Stomach smooth muscle (tissue), 2 donors: ENCODE data around the gene GUCY1B1.

Experiments
- H3K27ac ChIP-seq: one replicate; pipeline ENCODE4 v1.7.0; 2013; ENCODE audit warnings: mild to moderate bottlenecking, low read length, inconsistent platforms
- H3K27me3 ChIP-seq, 2 donors: one replicate each; pipeline ENCODE4 v1.7.0; 2013; ENCODE audit warnings: low read length in 2 of 2; ENCODE audit not compliant: insufficient read depth in 2 of 2, control insufficient read depth in 1 of 2
- H3K36me3 ChIP-seq, 2 donors: one replicate each; pipeline ENCODE4 v1.7.0; 2013; ENCODE audit warnings: low read length in 2 of 2; ENCODE audit not compliant: control insufficient read depth in 2 of 2, insufficient read depth in 2 of 2
- H3K4me1 ChIP-seq: one replicate; pipeline ENCODE4 v1.7.0; 2013; ENCODE audit warnings: low read length; ENCODE audit not compliant: control insufficient read depth, insufficient read depth
- H3K4me3 ChIP-seq, 2 donors: one replicate each; pipeline ENCODE4 v1.7.0; 2013; ENCODE audit warnings: low read length in 2 of 2
- H3K9ac ChIP-seq, 2 donors: one replicate each; pipeline ENCODE4 v1.7.0; 2013; ENCODE audit warnings: low read length in 2 of 2, mild to moderate bottlenecking in 1 of 2
- H3K9me3 ChIP-seq, 2 donors: one replicate each; pipeline ENCODE4 v1.7.0; 2013; ENCODE audit warnings: low read length in 2 of 2; ENCODE audit not compliant: control insufficient read depth in 2 of 2
- donor health status: healthy.
- donor health status: Pancreatic carcinoma.

Gene GUCY1B1

DNA sequence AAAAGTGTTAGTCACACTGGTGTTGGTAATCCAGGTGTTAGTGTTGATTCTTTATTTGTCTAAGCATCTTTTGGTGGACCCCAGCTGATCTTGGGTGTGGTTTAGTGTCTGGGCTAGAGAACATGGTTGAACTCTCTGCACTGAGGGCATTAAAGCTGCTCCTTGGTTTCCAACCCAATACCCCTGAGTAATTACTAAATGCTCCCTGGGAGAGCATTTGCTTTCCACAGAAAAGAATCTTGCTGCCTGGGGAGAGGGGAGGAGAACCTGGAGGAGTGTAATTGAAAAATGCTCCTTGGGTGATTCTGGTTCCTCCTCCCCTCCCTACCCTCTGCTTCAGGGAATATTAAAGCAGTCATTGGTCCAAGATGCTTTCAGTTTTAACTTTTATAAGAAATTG is 3.1 kb downstream of the GUCY1B1 start:
- H3K27ac ChIP-seq = no peak overlapping the region
- H3K4me1 ChIP-seq = peaks cover 15% of the 10 kb centered on the region
- H3K4me3 ChIP-seq = peak overlapping the region; percentile 36 to 44

DNA sequence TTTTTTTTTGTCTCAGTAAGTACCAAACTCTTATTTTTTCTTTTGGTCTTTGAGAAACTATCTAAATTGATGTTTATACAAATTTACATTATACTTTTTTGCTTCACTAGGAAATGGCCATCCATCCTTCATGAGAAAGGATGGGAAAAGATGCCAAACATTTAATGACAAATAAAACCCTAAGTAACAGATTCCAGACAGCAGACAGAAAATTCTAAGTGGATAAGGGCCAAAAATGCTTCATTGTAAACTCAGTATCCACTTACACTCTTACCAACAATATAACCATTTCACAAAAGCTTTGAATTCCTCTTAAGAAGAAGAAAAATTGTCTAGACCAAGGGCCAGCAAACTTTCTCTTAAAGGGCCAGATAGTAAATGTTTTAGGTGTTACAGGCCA is 3.5 kb downstream of the GUCY1B1 start:
- no peaks in the 10 kb centered on the region for H3K9me3 ChIP-seq
- H3K27me3 ChIP-seq = no peaks in the 10 kb centered on the region
- peak overlapping the region in 1 of 2 donors; percentile 36 for H3K4me3 ChIP-seq
- no peak overlapping the region for H3K9ac ChIP-seq
- H3K36me3 ChIP-seq = no peaks in the 10 kb centered on the region
- H3K4me1 ChIP-seq = peaks cover 15% of the 10 kb centered on the region
- H3K27ac ChIP-seq = peak overlapping the region; percentile 19

More for the DNA sequence above, 3.1 kb downstream of the GUCY1B1 start:
- H3K9ac ChIP-seq = no peak overlapping the region
- no peaks in the 10 kb centered on the region for H3K27me3 ChIP-seq
- H3K9me3 ChIP-seq = no peaks in the 10 kb centered on the region
- no peaks in the 10 kb centered on the region for H3K36me3 ChIP-seq

DNA sequence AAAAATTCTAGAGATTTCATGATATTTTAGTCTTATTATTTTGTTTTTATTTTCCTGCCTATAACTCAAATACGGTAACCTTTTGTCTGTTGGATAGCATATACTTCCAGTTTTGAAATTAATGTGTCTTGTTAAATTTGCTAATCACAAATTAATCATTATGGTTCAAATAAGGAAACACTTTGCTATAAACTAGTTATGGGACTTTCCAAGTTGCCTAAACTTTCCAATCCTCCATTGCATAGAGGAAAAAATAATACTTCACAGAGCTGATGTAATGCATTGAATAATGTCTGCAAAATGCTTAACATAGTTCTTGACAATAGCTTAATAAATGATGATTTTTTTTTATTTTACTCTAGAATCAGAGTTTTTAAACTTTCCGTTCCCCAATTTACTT is 4.7 kb downstream of the GUCY1B1 start:
- H3K4me3 ChIP-seq = no peak overlapping the region
- H3K27me3 ChIP-seq = no peaks in the 10 kb centered on the region
- no peak overlapping the region for H3K9ac ChIP-seq
- no peaks in the 10 kb centered on the region for H3K9me3 ChIP-seq
- no peaks in the 10 kb centered on the region for H3K36me3 ChIP-seq
- H3K4me1 ChIP-seq = peaks cover 15% of the 10 kb centered on the region
- no peak overlapping the region for H3K27ac ChIP-seq

DNA sequence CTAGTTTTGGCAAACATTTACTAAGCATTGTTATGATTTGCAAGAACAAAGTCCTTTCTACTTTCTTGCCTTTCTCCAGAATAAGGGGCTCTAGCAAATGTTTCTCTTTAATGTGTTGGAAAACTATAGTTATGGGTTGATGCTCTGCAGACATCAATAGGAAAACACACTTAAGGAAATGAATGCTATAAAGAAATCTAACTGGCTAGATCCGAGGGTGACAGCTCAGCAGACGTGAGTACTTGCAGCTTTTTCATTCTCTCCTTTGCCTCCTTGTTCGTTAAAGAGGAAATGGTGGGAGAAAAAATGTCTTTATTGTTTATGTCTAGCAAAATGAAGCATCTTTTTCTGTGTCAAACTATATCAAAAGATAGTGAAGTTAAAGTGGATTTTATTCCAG is 6.3 kb downstream of the GUCY1B1 start:
- peak overlapping the region; percentile 6 for H3K27ac ChIP-seq

DNA sequence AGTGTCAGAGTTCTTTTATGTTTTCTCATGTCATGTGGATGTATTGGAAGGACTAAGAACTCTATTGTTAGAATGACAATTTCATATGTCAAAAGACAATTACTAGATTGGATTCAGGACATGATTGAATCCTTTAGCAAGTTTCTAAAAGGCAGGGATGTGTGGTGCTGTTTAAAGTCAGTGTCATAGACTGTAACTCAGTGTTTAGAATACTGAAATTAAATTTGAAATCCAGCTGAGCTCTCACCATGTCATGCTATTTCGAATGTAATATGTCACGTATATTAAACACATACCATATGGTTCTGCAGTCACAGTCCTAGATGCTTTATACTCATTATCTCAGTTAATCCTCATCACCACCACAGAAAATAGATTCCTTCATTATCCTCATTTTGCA is 7.8 kb downstream of the GUCY1B1 start:
- Histone ChIP-seq H3K9me3 (no peaks in the 10 kb centered on the region), H3K4me3 (no peak overlapping the region), H3K9ac (no peak overlapping the region), H3K27ac (no peak overlapping the region), H3K27me3 (no peaks in the 10 kb centered on the region), H3K36me3 (no peaks in the 10 kb centered on the region), H3K4me1 (peaks cover 10% of the 10 kb centered on the region)

More for the DNA sequence above, 6.3 kb downstream of the GUCY1B1 start:
- Histone ChIP-seq H3K27me3 (no peaks in the 10 kb centered on the region), H3K36me3 (no peaks in the 10 kb centered on the region), H3K9me3 (no peaks in the 10 kb centered on the region), H3K9ac (no peak overlapping the region), H3K4me3 (no peak overlapping the region), H3K4me1 (peaks cover 15% of the 10 kb centered on the region)

DNA sequence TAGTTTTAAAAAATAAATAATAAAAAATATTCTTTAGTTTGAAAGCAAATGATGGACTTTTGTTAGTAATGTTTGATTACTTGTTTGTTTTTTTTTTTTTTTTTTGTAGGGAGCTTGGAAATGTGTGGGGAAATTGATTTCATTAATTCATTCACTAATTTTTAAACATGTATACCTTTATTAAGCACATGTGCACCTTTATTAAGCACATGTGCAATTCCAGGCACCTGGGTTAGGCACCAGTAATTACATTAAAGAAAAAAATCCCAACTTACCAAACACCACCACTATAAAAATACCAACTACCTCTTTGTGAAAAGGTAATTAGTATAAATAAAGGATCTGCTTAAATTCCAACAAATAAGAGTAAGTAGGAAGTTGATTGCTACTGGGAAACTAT is 9.5 kb downstream of the GUCY1B1 start:
- Histone ChIP-seq H3K9me3 (no peaks in the 10 kb centered on the region), H3K4me3 (no peak overlapping the region), H3K27me3 (no peaks in the 10 kb centered on the region), H3K9ac (no peak overlapping the region), H3K4me1 (peaks cover 11% of the 10 kb centered on the region), H3K36me3 (no peaks in the 10 kb centered on the region), H3K27ac (no peak overlapping the region)

DNA sequence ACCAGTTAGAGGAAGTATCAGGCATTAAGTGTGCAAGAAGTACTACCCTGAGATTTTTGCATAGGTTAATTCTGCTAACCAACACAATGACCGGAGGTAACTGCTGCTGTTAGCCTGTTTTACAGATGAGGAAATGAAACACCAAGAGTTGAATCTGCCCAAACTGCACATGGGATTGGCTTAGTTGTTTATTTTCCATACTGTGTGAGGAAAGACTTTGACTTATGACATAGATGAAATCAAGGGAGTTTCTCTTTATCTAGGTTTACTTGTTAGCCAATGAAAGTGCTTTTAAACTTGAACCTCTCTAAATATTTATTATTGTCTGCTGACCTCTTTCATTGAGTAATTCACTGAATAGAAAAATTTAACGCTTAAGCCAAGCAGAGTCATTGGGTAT is 10.3 kb downstream of the GUCY1B1 start:
- Histone ChIP-seq H3K9me3 (no peaks in the 10 kb centered on the region), H3K36me3 (no peaks in the 10 kb centered on the region), H3K4me3 (no peak overlapping the region), H3K9ac (no peak overlapping the region), H3K27ac (no peak overlapping the region), H3K27me3 (no peaks in the 10 kb centered on the region), H3K4me1 (peaks cover 17% of the 10 kb centered on the region)

DNA sequence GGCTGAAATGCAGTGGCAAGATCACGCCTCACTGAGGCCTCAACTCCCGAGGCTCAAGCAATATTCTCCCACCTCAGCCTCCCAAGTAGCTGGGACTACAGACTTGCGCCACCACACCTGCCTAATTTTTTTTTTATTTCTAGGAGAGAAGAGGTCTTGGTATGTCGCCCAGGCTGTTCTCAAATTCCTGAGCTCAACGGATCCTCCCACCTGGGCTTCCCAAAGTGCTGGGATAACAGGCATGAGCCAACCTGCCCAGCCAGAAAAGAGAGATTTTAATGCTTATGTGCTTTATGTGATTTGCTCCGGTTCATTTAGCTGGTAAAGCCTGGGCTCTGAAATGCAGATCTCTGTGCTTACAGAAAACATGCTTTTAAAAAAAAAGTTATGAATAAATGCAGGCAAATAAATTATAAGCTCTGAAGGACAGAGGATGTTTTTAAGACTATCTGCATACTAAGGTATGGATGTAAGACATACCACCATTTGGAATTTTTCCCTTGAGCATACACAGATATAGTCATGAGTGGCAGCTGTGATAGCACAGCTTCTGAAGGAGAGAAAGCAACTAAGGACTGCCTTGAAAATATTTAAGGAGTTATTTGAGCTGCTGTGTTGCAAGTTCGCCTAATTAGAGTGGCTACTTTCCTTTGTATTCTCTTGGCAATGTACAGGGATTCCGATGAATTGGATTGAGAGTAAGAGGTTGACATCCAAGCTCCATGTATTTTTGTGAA is 13.8 kb downstream of the GUCY1B1 start:
- H3K36me3 ChIP-seq = peaks cover 7 to 9% of the 10 kb centered on the region in 2 donors
- no peak overlapping the region for H3K9ac ChIP-seq
- H3K27me3 ChIP-seq = no peaks in the 10 kb centered on the region
- H3K4me1 ChIP-seq = peaks cover 18% of the 10 kb centered on the region
- H3K27ac ChIP-seq = peak overlapping the region; percentile 42
- H3K9me3 ChIP-seq = no peaks in the 10 kb centered on the region
- no peak overlapping the region for H3K4me3 ChIP-seq

DNA sequence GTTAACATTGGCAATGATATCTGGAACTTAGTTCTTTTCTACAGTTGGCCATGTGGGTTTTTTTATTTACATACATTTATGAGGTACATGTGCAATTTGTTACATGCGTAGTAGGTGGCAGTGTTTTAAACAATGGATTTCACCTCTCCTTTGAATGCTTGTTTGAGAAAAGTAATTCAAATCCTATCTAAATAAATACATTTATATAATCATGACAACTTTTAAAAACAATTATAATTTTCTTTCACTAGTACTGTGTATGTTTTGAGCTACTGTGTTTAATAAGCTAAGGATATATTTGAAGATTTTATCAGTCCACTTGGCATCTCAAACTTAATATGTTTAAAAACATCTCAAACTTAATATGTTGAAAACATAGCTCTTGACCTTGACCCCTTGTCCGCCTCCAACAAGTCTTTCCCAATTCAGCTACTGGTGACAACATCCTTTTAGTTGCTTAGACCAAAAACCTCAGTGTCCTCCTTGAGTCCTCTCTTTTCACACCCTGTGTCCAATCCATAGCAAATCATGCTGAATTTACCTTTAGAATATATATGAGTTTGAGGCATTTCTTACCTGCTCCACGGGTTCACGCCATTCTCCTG is 14.5 kb downstream of the GUCY1B1 start:
- Histone ChIP-seq H3K4me3 (no peak overlapping the region), H3K9me3 (no peaks in the 10 kb centered on the region), H3K36me3 (peaks cover 7 to 9% of the 10 kb centered on the region in 2 donors), H3K27ac (peak overlapping the region; percentile 60), H3K9ac (no peak overlapping the region), H3K27me3 (no peaks in the 10 kb centered on the region), H3K4me1 (peaks cover 18% of the 10 kb centered on the region)

DNA sequence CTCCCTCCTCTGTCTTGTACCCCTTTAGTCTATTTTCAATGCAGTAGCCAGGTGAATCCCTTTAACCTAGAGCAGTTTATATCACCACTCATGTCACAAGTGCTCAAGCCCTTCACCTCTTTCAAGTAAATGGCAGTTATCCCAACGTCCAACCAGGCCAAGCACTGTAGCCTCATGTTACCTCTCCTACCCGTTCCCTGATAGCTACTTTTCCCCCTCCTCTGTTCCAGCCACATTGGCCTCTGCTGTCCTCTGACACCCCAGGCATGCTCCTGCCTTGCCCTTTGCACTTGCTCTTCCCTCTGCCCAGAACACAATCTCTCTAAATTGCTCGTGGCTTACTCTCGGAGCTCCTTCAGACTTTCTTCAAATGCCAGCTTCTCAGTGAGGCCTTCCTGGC is 15.2 kb downstream of the GUCY1B1 start:
- Histone ChIP-seq H3K9me3 (no peaks in the 10 kb centered on the region), H3K9ac (no peak overlapping the region), H3K4me1 (peaks cover 22% of the 10 kb centered on the region), H3K36me3 (peaks cover 7 to 9% of the 10 kb centered on the region in 2 donors), H3K27ac (peak overlapping the region; percentile 60), H3K4me3 (no peak overlapping the region), H3K27me3 (no peaks in the 10 kb centered on the region)
